ENCODE results near the gene CSF2RB.
"Not testable (repeated sequence)": the region's sequence is repeated elsewhere in the genome, so short reads cannot be mapped to it uniquely, and the experiment has no call there.

The CSF2RB gene

GRCh38 chr22:36981247-36981775 is 67.9 kb downstream of the CSF2RB start:
- DNase-seq, result peak in 1 of 42 donors; percentile 21
- intact Hi-C loops (cut with DNase I), result no loop called here

GRCh38 chr22:36982136-36982535 is 68.7 kb downstream of the CSF2RB start:
- intact Hi-C loops (cut with DNase I), result no loop called here
- DNase-seq, result no peak

GRCh38 chr22:36985211-36985889 is 71.9 kb downstream of the CSF2RB start:
- intact Hi-C loops (cut with DNase I), result no loop called here
- no peak for DNase-seq

GRCh38 chr22:36986242-36986821 is 72.9 kb downstream of the CSF2RB start:
- intact Hi-C loops (cut with DNase I), result no loop called here
- DNase-seq, result no peak

GRCh38 chr22:36988075-36988832 is 74.8 kb downstream of the CSF2RB start:
- DNase-seq, result no peak
- intact Hi-C loops (cut with DNase I), result no loop called here

GRCh38 chr22:36989012-36989411 is 75.6 kb downstream of the CSF2RB start:
- intact Hi-C loops (cut with DNase I); DNase-seq: not testable (repeated sequence)

Data from head of caudate nucleus (tissue), 42 donors.